ENCODE data around the gene TK2.
"Not testable (repeated sequence)": the region's sequence is repeated elsewhere in the genome, so short reads cannot be mapped to it uniquely, and the experiment has no call there.

GRCh38 chr16:66514980-66515595, 34.8 kb downstream of the TK2 start:
- TF ChIP-seq, protein P1, sequence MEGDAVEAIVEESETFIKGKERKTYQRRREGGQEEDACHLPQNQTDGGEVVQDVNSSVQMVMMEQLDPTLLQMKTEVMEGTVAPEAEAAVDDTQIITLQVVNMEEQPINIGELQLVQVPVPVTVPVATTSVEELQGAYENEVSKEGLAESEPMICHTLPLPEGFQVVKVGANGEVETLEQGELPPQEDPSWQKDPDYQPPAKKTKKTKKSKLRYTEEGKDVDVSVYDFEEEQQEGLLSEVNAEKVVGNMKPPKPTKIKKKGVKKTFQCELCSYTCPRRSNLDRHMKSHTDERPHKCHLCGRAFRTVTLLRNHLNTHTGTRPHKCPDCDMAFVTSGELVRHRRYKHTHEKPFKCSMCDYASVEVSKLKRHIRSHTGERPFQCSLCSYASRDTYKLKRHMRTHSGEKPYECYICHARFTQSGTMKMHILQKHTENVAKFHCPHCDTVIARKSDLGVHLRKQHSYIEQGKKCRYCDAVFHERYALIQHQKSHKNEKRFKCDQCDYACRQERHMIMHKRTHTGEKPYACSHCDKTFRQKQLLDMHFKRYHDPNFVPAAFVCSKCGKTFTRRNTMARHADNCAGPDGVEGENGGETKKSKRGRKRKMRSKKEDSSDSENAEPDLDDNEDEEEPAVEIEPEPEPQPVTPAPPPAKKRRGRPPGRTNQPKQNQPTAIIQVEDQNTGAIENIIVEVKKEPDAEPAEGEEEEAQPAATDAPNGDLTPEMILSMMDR (IDR thresholded peaks at IDR 0.05; ENCODE audit: low read depth, low read length, poor library complexity, severe bottlenecking), result not testable (repeated sequence)
- not testable (repeated sequence) for TF ChIP-seq EZH2phosphoT487 (IDR thresholded peaks at IDR 0.05; ENCODE audit: borderline replicate concordance, low read length)

All from DOHH2 (cell line).